ENCODE measurements around the gene TMEM170A. TPM values are rescaled to one million over a fixed set of nuclear protein-coding genes. Genes with fewer than 3 reads are reported as not detected.

Gene TMEM170A
- total and polyA plus RNA-seq, 2 of the 13 experiments (the other 11 are each of a cell fraction or from before 2014, with no cell fraction given): 35.7 to 39.7 TPM

GRCh38 chr16:75464122-75464918 is at the start of gene TMEM170A (continued):
- no peak; the same call in none of the 2 replicates for TF ChIP-seq ZNF609 (CRISPR knock-in tag; IDR thresholded peaks at IDR 0.05; ENCODE audit: borderline replicate concordance)
- TF ChIP-seq KLF11 (CRISPR knock-in tag; IDR thresholded peaks at IDR 0.05): peak; percentile 94
- peak; percentile 34 for TF ChIP-seq UBTF (CRISPR knock-in tag; IDR thresholded peaks at IDR 0.05)
- peak; percentile 92 for TF ChIP-seq IKZF5 (CRISPR knock-in tag; IDR thresholded peaks at IDR 0.05)
- no peak for TF ChIP-seq ETV6 (CRISPR knock-in tag; conservative IDR thresholded peaks at IDR 0.05)
- TF ChIP-seq, protein P1, sequence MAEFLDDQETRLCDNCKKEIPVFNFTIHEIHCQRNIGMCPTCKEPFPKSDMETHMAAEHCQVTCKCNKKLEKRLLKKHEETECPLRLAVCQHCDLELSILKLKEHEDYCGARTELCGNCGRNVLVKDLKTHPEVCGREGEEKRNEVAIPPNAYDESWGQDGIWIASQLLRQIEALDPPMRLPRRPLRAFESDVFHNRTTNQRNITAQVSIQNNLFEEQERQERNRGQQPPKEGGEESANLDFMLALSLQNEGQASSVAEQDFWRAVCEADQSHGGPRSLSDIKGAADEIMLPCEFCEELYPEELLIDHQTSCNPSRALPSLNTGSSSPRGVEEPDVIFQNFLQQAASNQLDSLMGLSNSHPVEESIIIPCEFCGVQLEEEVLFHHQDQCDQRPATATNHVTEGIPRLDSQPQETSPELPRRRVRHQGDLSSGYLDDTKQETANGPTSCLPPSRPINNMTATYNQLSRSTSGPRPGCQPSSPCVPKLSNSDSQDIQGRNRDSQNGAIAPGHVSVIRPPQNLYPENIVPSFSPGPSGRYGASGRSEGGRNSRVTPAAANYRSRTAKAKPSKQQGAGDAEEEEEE (CRISPR knock-in tag; IDR thresholded peaks at IDR 0.05; ENCODE audit: borderline replicate concordance): no peak
- TF ChIP-seq, protein P2, sequence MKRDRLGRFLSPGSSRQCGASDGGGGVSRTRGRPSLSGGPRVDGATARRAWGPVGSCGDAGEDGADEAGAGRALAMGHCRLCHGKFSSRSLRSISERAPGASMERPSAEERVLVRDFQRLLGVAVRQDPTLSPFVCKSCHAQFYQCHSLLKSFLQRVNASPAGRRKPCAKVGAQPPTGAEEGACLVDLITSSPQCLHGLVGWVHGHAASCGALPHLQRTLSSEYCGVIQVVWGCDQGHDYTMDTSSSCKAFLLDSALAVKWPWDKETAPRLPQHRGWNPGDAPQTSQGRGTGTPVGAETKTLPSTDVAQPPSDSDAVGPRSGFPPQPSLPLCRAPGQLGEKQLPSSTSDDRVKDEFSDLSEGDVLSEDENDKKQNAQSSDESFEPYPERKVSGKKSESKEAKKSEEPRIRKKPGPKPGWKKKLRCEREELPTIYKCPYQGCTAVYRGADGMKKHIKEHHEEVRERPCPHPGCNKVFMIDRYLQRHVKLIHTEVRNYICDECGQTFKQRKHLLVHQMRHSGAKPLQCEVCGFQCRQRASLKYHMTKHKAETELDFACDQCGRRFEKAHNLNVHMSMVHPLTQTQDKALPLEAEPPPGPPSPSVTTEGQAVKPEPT (CRISPR knock-in tag; IDR thresholded peaks at IDR 0.05; ENCODE audit: low read depth): 0 out of 2 replicates have a peak, but pooled peaks have one; percentile 64
- 0 out of 2 replicates have a peak, but pooled peaks have one; percentile 14 for TF ChIP-seq ZNF678 (CRISPR knock-in tag; IDR thresholded peaks at IDR 0.05)
- TF ChIP-seq SMYD3 (CRISPR knock-in tag; IDR thresholded peaks at IDR 0.05): peak; percentile 84
- 0 out of 2 replicates have a peak, but pooled peaks have one; percentile 63 for TF ChIP-seq SMAD9 (CRISPR knock-in tag; IDR thresholded peaks at IDR 0.05)
- 0 out of 2 replicates have a peak, but pooled peaks have one; percentile 89 for TF ChIP-seq ZSCAN12 (CRISPR knock-in tag; IDR thresholded peaks at IDR 0.05)
- TF ChIP-seq ZEB1 (IDR thresholded peaks at IDR 0.05; ENCODE audit: insufficient replicate concordance, low read depth): peak; percentile 32
- peak; percentile 96 for TF ChIP-seq ZNF430 (CRISPR knock-in tag; IDR thresholded peaks at IDR 0.05)
- TF ChIP-seq HDAC2 (CRISPR knock-in tag; IDR thresholded peaks at IDR 0.05): peak; percentile 83
- no peak for TF ChIP-seq CENPX (CRISPR knock-in tag; IDR thresholded peaks at IDR 0.05)
- TF ChIP-seq SALL2 (CRISPR knock-in tag; IDR thresholded peaks at IDR 0.05): peak; percentile 90
